Activated CD4-positive, alpha-beta T cell treated with anti-CD3 and anti-CD28 coated beads, Interleukin-2, amount 10 ng/mL, durations not matched to agents 24 days and 14 days (primary cell): ENCODE results near the gene GFRA1. TPM values are rescaled to one million over a fixed set of nuclear protein-coding genes. Genes with fewer than 3 reads are reported as not detected.

Experiments used
- DNase-seq: peaks from one replicate; pipeline ENCODE4 v3.0.0; 2022
- H3K27ac Mint-ChIP-seq: one replicate; pipeline ENCODE4 v1.8.0; 2022; ENCODE audit warnings: mild to moderate bottlenecking, mixed read lengths
- H3K27me3 Mint-ChIP-seq: one replicate; pipeline ENCODE4 v1.8.0; 2022; ENCODE audit warnings: mixed read lengths
- H3K36me3 Mint-ChIP-seq: one replicate; pipeline ENCODE4 v1.8.0; 2022; ENCODE audit warnings: low read depth, mild to moderate bottlenecking, mixed read lengths
- H3K4me1 Mint-ChIP-seq: one replicate; pipeline ENCODE4 v1.8.0; 2021; ENCODE audit warnings: mixed read lengths
- H3K4me3 Mint-ChIP-seq: one replicate; pipeline ENCODE4 v1.8.0; 2022; ENCODE audit warnings: mild to moderate bottlenecking, moderate library complexity, mixed read lengths
- H3K9me3 Mint-ChIP-seq: one replicate; pipeline ENCODE4 v1.8.0; 2021; ENCODE audit warnings: mixed read lengths
- intact Hi-C: fragments of 100-400 bp; cut with micrococcal nuclease; formaldehyde crosslinking; loops from one replicate; pipeline ENCODE4 v1.15.1; 2023
- total RNA-seq: library from RNA; stranded (reverse); gene quantifications from 2 replicates; pipeline ENCODE4 v1.2.3, GENCODE V29; 2022

GFRA1 gene
- total RNA-seq, 1 donor from 2014 or later, result not detected

- no peak overlapping the region for H3K27ac Mint-ChIP-seq
- H3K36me3 Mint-ChIP-seq, result no peaks in the 10 kb centered on the region
- H3K4me3 Mint-ChIP-seq, result no peak overlapping the region
- no peaks in the 10 kb centered on the region for H3K27me3 Mint-ChIP-seq
- H3K4me1 Mint-ChIP-seq, result no peaks in the 10 kb centered on the region
- no peaks in the 10 kb centered on the region for H3K9me3 Mint-ChIP-seq
- no peak for DNase-seq
- intact Hi-C loops, result no loop called here
Observed at GRCh38 chr10:116106611-116107010, 166.4 kb downstream of the GFRA1 start.

- Mint-ChIP-seq H3K27ac (no peak overlapping the region), H3K36me3 (no peaks in the 10 kb centered on the region), H3K9me3 (no peaks in the 10 kb centered on the region), H3K27me3 (no peaks in the 10 kb centered on the region), H3K4me1 (no peaks in the 10 kb centered on the region), H3K4me3 (no peak overlapping the region)
- no peak for DNase-seq
- intact Hi-C loops, result no loop called here
Observed at GRCh38 chr10:116105264-116105663, 167.7 kb downstream of the GFRA1 start.

GRCh38 chr10:116104210-116104932, 168.6 kb downstream of the GFRA1 start:
- Mint-ChIP-seq H3K4me3 (no peak overlapping the region), H3K4me1 (no peaks in the 10 kb centered on the region), H3K36me3 (no peaks in the 10 kb centered on the region), H3K27ac (no peak overlapping the region), H3K27me3 (no peaks in the 10 kb centered on the region), H3K9me3 (no peaks in the 10 kb centered on the region)
- intact Hi-C loops, result no loop called here
- DNase-seq, result no peak

GRCh38 chr10:116103668-116104067, 169.3 kb downstream of the GFRA1 start:
- DNase-seq, result no peak
- no peaks in the 10 kb centered on the region for H3K9me3 Mint-ChIP-seq

GRCh38 chr10:116101616-116102315, 171.2 kb downstream of the GFRA1 start:
- no peak overlapping the region for H3K27ac Mint-ChIP-seq
- intact Hi-C loops, result no loop called here
- H3K9me3 Mint-ChIP-seq, result no peaks in the 10 kb centered on the region
- no peak overlapping the region for H3K4me3 Mint-ChIP-seq
- no peaks in the 10 kb centered on the region for H3K4me1 Mint-ChIP-seq
- no peaks in the 10 kb centered on the region for H3K36me3 Mint-ChIP-seq
- no peak for DNase-seq
- H3K27me3 Mint-ChIP-seq, result no peaks in the 10 kb centered on the region

More at GRCh38 chr10:116103668-116104067, 169.3 kb downstream of the GFRA1 start:
- Mint-ChIP-seq H3K27me3 (no peaks in the 10 kb centered on the region), H3K4me3 (no peak overlapping the region), H3K4me1 (no peaks in the 10 kb centered on the region), H3K36me3 (no peaks in the 10 kb centered on the region), H3K27ac (no peak overlapping the region)
- intact Hi-C loops, result no loop called here

- H3K4me3 Mint-ChIP-seq, result no peak overlapping the region
- intact Hi-C loops, result no loop called here
- DNase-seq, result no peak
- H3K4me1 Mint-ChIP-seq, result no peaks in the 10 kb centered on the region
- no peaks in the 10 kb centered on the region for H3K36me3 Mint-ChIP-seq
- H3K27me3 Mint-ChIP-seq, result no peaks in the 10 kb centered on the region
- H3K9me3 Mint-ChIP-seq, result no peaks in the 10 kb centered on the region
- no peak overlapping the region for H3K27ac Mint-ChIP-seq
Observed at GRCh38 chr10:116100984-116101383, 172.0 kb downstream of the GFRA1 start.

GRCh38 chr10:116099023-116099420, 174.0 kb downstream of the GFRA1 start:
- no peak overlapping the region for H3K27ac Mint-ChIP-seq
- H3K36me3 Mint-ChIP-seq, result no peaks in the 10 kb centered on the region
- intact Hi-C loops, result no loop called here
- DNase-seq, result no peak
- no peak overlapping the region for H3K4me3 Mint-ChIP-seq
- no peaks in the 10 kb centered on the region for H3K27me3 Mint-ChIP-seq
- H3K4me1 Mint-ChIP-seq, result no peaks in the 10 kb centered on the region
- H3K9me3 Mint-ChIP-seq, result no peaks in the 10 kb centered on the region

GRCh38 chr10:116098411-116099022, 174.5 kb downstream of the GFRA1 start:
- no peaks in the 10 kb centered on the region for H3K27me3 Mint-ChIP-seq
- H3K4me1 Mint-ChIP-seq, result no peaks in the 10 kb centered on the region
- intact Hi-C loops, result no loop called here
- H3K27ac Mint-ChIP-seq, result no peak overlapping the region
- no peak for DNase-seq
- H3K4me3 Mint-ChIP-seq, result no peak overlapping the region
- no peaks in the 10 kb centered on the region for H3K36me3 Mint-ChIP-seq
- H3K9me3 Mint-ChIP-seq, result no peaks in the 10 kb centered on the region

GRCh38 chr10:116097239-116097784, 175.7 kb downstream of the GFRA1 start:
- no peak overlapping the region for H3K4me3 Mint-ChIP-seq
- H3K9me3 Mint-ChIP-seq, result no peaks in the 10 kb centered on the region
- H3K36me3 Mint-ChIP-seq, result no peaks in the 10 kb centered on the region
- no peak overlapping the region for H3K27ac Mint-ChIP-seq
- no peaks in the 10 kb centered on the region for H3K4me1 Mint-ChIP-seq
- intact Hi-C loops, result no loop called here
- DNase-seq, result no peak
- no peaks in the 10 kb centered on the region for H3K27me3 Mint-ChIP-seq

GRCh38 chr10:116096526-116096925, 176.5 kb downstream of the GFRA1 start:
- H3K36me3 Mint-ChIP-seq, result no peaks in the 10 kb centered on the region
- no peaks in the 10 kb centered on the region for H3K27me3 Mint-ChIP-seq
- no peak overlapping the region for H3K27ac Mint-ChIP-seq
- intact Hi-C loops, result no loop called here
- no peak overlapping the region for H3K4me3 Mint-ChIP-seq
- no peaks in the 10 kb centered on the region for H3K9me3 Mint-ChIP-seq
- no peaks in the 10 kb centered on the region for H3K4me1 Mint-ChIP-seq
- DNase-seq, result no peak

- DNase-seq, result no peak
- Mint-ChIP-seq H3K36me3 (no peaks in the 10 kb centered on the region), H3K27ac (no peak overlapping the region), H3K9me3 (no peaks in the 10 kb centered on the region), H3K4me1 (no peaks in the 10 kb centered on the region), H3K4me3 (no peak overlapping the region), H3K27me3 (no peaks in the 10 kb centered on the region)
- intact Hi-C loops, result no loop called here
Observed at GRCh38 chr10:116094356-116094755, 178.7 kb downstream of the GFRA1 start.

- intact Hi-C loops, result no loop called here
- Mint-ChIP-seq H3K27ac (no peak overlapping the region), H3K36me3 (no peaks in the 10 kb centered on the region), H3K9me3 (no peaks in the 10 kb centered on the region), H3K4me1 (no peaks in the 10 kb centered on the region), H3K27me3 (no peaks in the 10 kb centered on the region), H3K4me3 (no peak overlapping the region)
- no peak for DNase-seq
Observed at GRCh38 chr10:116093031-116093430, 180.0 kb downstream of the GFRA1 start.

- Mint-ChIP-seq H3K36me3 (no peaks in the 10 kb centered on the region), H3K27me3 (no peaks in the 10 kb centered on the region), H3K27ac (no peak overlapping the region), H3K9me3 (no peaks in the 10 kb centered on the region), H3K4me1 (no peaks in the 10 kb centered on the region), H3K4me3 (no peak overlapping the region)
- intact Hi-C loops, result no loop called here
- no peak for DNase-seq
Observed at GRCh38 chr10:116088985-116089384, 184.0 kb downstream of the GFRA1 start.

GRCh38 chr10:116085323-116085722, 187.7 kb downstream of the GFRA1 start:
- Mint-ChIP-seq H3K27me3 (no peaks in the 10 kb centered on the region), H3K36me3 (no peaks in the 10 kb centered on the region), H3K9me3 (no peaks in the 10 kb centered on the region), H3K27ac (no peak overlapping the region), H3K4me3 (no peak overlapping the region), H3K4me1 (no peaks in the 10 kb centered on the region)
- no peak for DNase-seq
- intact Hi-C loops, result no loop called here
